ENCODE results near the gene CIB1.

The CIB1 gene

GRCh38 chr15:90241343-90242192 is 7.8 kb upstream of the CIB1 start:
- no peak for DNase-seq (ENCODE audit: low spot score)
- Histone ChIP-seq H4K8ac (ENCODE audit: low read depth, low read length) (no peak overlapping the region), H3K36me3 (replicated peaks in 1 of 2; ENCODE audit: control insufficient read depth in 2 of 2, insufficient read depth in 2 of 2, low read length in 2 of 2) (peaks cover 0 to 13% of the 10 kb centered on the region in 2 donors), H3K27ac (replicated peaks; ENCODE audit: low read length) (no peak overlapping the region), H3K79me1 (ENCODE audit: low read depth, low read length) (no peaks in the 10 kb centered on the region), H3K14ac (ENCODE audit: low read length) (no peak overlapping the region), H3K9ac (ENCODE audit: low read depth, low read length, poor library complexity) (peak overlapping the region; percentile 60), H3K4me1 (ENCODE audit: control insufficient read depth in 2 of 2, insufficient read depth in 1 of 2, low read depth in 1 of 2, low read length in 2 of 2) (no peaks in the 10 kb centered on the region), H2BK15ac (ENCODE audit: low read length) (no peak overlapping the region), H4K91ac (ENCODE audit: low read depth, low read length, poor library complexity) (no peak overlapping the region), H3K4me2 (ENCODE audit: insufficient read depth, low read length, poor library complexity, severe bottlenecking) (no peak overlapping the region), H3K18ac (ENCODE audit: low read length) (no peak overlapping the region), H3K4ac (ENCODE audit: low read length) (no peak overlapping the region), H3K9me3 (replicated peaks in 1 of 2; ENCODE audit: control insufficient read depth in 2 of 2, insufficient read depth in 1 of 2, low read depth in 1 of 2, low read length in 2 of 2) (peaks cover 0 to 2% of the 10 kb centered on the region in 2 donors), H3K4me3 (ENCODE audit: low read length in 2 of 2) (no peak overlapping the region), H2AFZ (ENCODE audit: low read length) (no peak overlapping the region), H2BK120ac (ENCODE audit: low read depth, low read length) (no peak overlapping the region), H3K23ac (ENCODE audit: low read depth, low read length, poor library complexity) (peak overlapping the region; percentile 80), H3K27me3 (ENCODE audit: control insufficient read depth in 3 of 3, insufficient read depth in 3 of 3, low read depth in 1 of 3, low read length in 3 of 3) (no peaks in the 10 kb centered on the region), H2AK5ac (ENCODE audit: low read depth, low read length) (no peak overlapping the region), H2BK12ac (ENCODE audit: low read length) (no peak overlapping the region), H2BK5ac (ENCODE audit: low read length) (peak overlapping the region; percentile 66)
- WGBS, 2 donors (ENCODE audit: extremely low coverage in 2 of 2, insufficient read length in 2 of 2, insufficient replicate concordance in 1 of 2) = no CpG with 5 or more reads among the region's 22 CpGs

- H3K14ac ChIP-seq (ENCODE audit: low read length) = no peak overlapping the region
Observed at GRCh38 chr15:90240856-90241255, 7.1 kb upstream of the CIB1 start.

GRCh38 chr15:90239371-90239770 is 5.6 kb upstream of the CIB1 start:
- Histone ChIP-seq H3K4ac (ENCODE audit: low read length) (no peak overlapping the region), H3K27me3 (ENCODE audit: control insufficient read depth in 3 of 3, insufficient read depth in 3 of 3, low read depth in 1 of 3, low read length in 3 of 3) (no peaks in the 10 kb centered on the region), H3K79me1 (ENCODE audit: low read depth, low read length) (no peaks in the 10 kb centered on the region), H2BK12ac (ENCODE audit: low read length) (no peak overlapping the region), H3K9ac (ENCODE audit: low read depth, low read length, poor library complexity) (no peak overlapping the region), H2BK120ac (ENCODE audit: low read depth, low read length) (no peak overlapping the region), H4K91ac (ENCODE audit: low read depth, low read length, poor library complexity) (no peak overlapping the region), H3K4me3 (ENCODE audit: low read length in 2 of 2) (no peak overlapping the region), H2AFZ (ENCODE audit: low read length) (no peak overlapping the region), H3K14ac (ENCODE audit: low read length) (no peak overlapping the region), H3K27ac (replicated peaks; ENCODE audit: low read length) (no peak overlapping the region), H3K18ac (ENCODE audit: low read length) (no peak overlapping the region), H3K23ac (ENCODE audit: low read depth, low read length, poor library complexity) (no peak overlapping the region), H3K36me3 (replicated peaks in 1 of 2; ENCODE audit: control insufficient read depth in 2 of 2, insufficient read depth in 2 of 2, low read length in 2 of 2) (peaks cover 0 to 17% of the 10 kb centered on the region in 2 donors), H3K4me1 (ENCODE audit: control insufficient read depth in 2 of 2, insufficient read depth in 1 of 2, low read depth in 1 of 2, low read length in 2 of 2) (peaks cover under 1% of the 10 kb centered on the region in 2 donors), H3K9me3 (replicated peaks in 1 of 2; ENCODE audit: control insufficient read depth in 2 of 2, insufficient read depth in 1 of 2, low read depth in 1 of 2, low read length in 2 of 2) (peaks cover 0 to 2% of the 10 kb centered on the region in 2 donors), H2BK5ac (ENCODE audit: low read length) (no peak overlapping the region), H3K4me2 (ENCODE audit: insufficient read depth, low read length, poor library complexity, severe bottlenecking) (no peak overlapping the region), H4K8ac (ENCODE audit: low read depth, low read length) (no peak overlapping the region), H2BK15ac (ENCODE audit: low read length) (no peak overlapping the region), H2AK5ac (ENCODE audit: low read depth, low read length) (no peak overlapping the region)
- WGBS, 2 donors (ENCODE audit: extremely low coverage in 2 of 2, insufficient read length in 2 of 2, insufficient replicate concordance in 1 of 2) = no CpG with 5 or more reads among the region's 3 CpGs
- DNase-seq (ENCODE audit: low spot score) = no peak

More at GRCh38 chr15:90240856-90241255, 7.1 kb upstream of the CIB1 start:
- Histone ChIP-seq H2BK15ac (ENCODE audit: low read length) (no peak overlapping the region), H3K79me1 (ENCODE audit: low read depth, low read length) (no peaks in the 10 kb centered on the region), H3K4me2 (ENCODE audit: insufficient read depth, low read length, poor library complexity, severe bottlenecking) (no peak overlapping the region), H3K23ac (ENCODE audit: low read depth, low read length, poor library complexity) (peak overlapping the region; percentile 80), H3K4me3 (ENCODE audit: low read length in 2 of 2) (no peak overlapping the region), H2BK12ac (ENCODE audit: low read length) (no peak overlapping the region), H3K27me3 (ENCODE audit: control insufficient read depth in 3 of 3, insufficient read depth in 3 of 3, low read depth in 1 of 3, low read length in 3 of 3) (no peaks in the 10 kb centered on the region), H2AFZ (ENCODE audit: low read length) (no peak overlapping the region), H3K18ac (ENCODE audit: low read length) (no peak overlapping the region), H3K9ac (ENCODE audit: low read depth, low read length, poor library complexity) (peak overlapping the region; percentile 63), H2AK5ac (ENCODE audit: low read depth, low read length) (no peak overlapping the region), H3K36me3 (replicated peaks in 1 of 2; ENCODE audit: control insufficient read depth in 2 of 2, insufficient read depth in 2 of 2, low read length in 2 of 2) (peaks cover 0 to 17% of the 10 kb centered on the region in 2 donors), H4K8ac (ENCODE audit: low read depth, low read length) (no peak overlapping the region), H4K91ac (ENCODE audit: low read depth, low read length, poor library complexity) (no peak overlapping the region), H3K9me3 (replicated peaks in 1 of 2; ENCODE audit: control insufficient read depth in 2 of 2, insufficient read depth in 1 of 2, low read depth in 1 of 2, low read length in 2 of 2) (peaks cover 0 to 2% of the 10 kb centered on the region in 2 donors), H3K27ac (replicated peaks; ENCODE audit: low read length) (no peak overlapping the region), H2BK120ac (ENCODE audit: low read depth, low read length) (no peak overlapping the region), H3K4ac (ENCODE audit: low read length) (no peak overlapping the region), H2BK5ac (ENCODE audit: low read length) (peak overlapping the region; percentile 66), H3K4me1 (ENCODE audit: control insufficient read depth in 2 of 2, insufficient read depth in 1 of 2, low read depth in 1 of 2, low read length in 2 of 2) (no peaks in the 10 kb centered on the region)
- WGBS, 2 donors (ENCODE audit: extremely low coverage in 2 of 2, insufficient read length in 2 of 2, insufficient replicate concordance in 1 of 2) = no CpG with 5 or more reads among the region's 8 CpGs
- no peak for DNase-seq (ENCODE audit: low spot score)

- Histone ChIP-seq H3K4me1 (ENCODE audit: control insufficient read depth in 2 of 2, insufficient read depth in 1 of 2, low read depth in 1 of 2, low read length in 2 of 2) (peaks cover 2 to 5% of the 10 kb centered on the region in 2 donors), H2BK12ac (ENCODE audit: low read length) (no peak within 1 kb of the TSS), H3K4me3 (ENCODE audit: low read length in 2 of 2) (peak within 1 kb of the TSS; percentile 78 to 90), H3K27ac (replicated peaks; ENCODE audit: low read length) (no peak within 1 kb of the TSS), H4K8ac (ENCODE audit: low read depth, low read length) (no peak within 1 kb of the TSS), H3K79me1 (ENCODE audit: low read depth, low read length) (no peaks in the 10 kb centered on the region), H3K23ac (ENCODE audit: low read depth, low read length, poor library complexity) (peak within 1 kb of the TSS; percentile 74), H3K9me3 (replicated peaks in 1 of 2; ENCODE audit: control insufficient read depth in 2 of 2, insufficient read depth in 1 of 2, low read depth in 1 of 2, low read length in 2 of 2) (no peaks in the 10 kb centered on the region), H3K9ac (ENCODE audit: low read depth, low read length, poor library complexity) (peak within 1 kb of the TSS; percentile 83), H3K36me3 (replicated peaks in 1 of 2; ENCODE audit: control insufficient read depth in 2 of 2, insufficient read depth in 2 of 2, low read length in 2 of 2) (peaks cover 12 to 36% of the 10 kb centered on the region in 2 donors), H2BK15ac (ENCODE audit: low read length) (no peak within 1 kb of the TSS), H3K4ac (ENCODE audit: low read length) (no peak within 1 kb of the TSS), H3K4me2 (ENCODE audit: insufficient read depth, low read length, poor library complexity, severe bottlenecking) (peak within 1 kb of the TSS; percentile 92), H3K18ac (ENCODE audit: low read length) (peak within 1 kb of the TSS; percentile 90), H2AFZ (ENCODE audit: low read length) (peak within 1 kb of the TSS; percentile 98), H2BK120ac (ENCODE audit: low read depth, low read length) (no peak within 1 kb of the TSS), H2AK5ac (ENCODE audit: low read depth, low read length) (no peak within 1 kb of the TSS), H2BK5ac (ENCODE audit: low read length) (peak within 1 kb of the TSS; percentile 44), H4K91ac (ENCODE audit: low read depth, low read length, poor library complexity) (no peak within 1 kb of the TSS), H3K27me3 (ENCODE audit: control insufficient read depth in 3 of 3, insufficient read depth in 3 of 3, low read depth in 1 of 3, low read length in 3 of 3) (no peaks in the 10 kb centered on the region), H3K14ac (ENCODE audit: low read length) (no peak within 1 kb of the TSS)
- WGBS, 2 donors (ENCODE audit: extremely low coverage in 2 of 2, insufficient read length in 2 of 2, insufficient replicate concordance in 1 of 2) = no CpG with 5 or more reads among the region's 49 CpGs
- no peak for DNase-seq (ENCODE audit: low spot score)
Observed at GRCh38 chr15:90234096-90234988, 601 bp upstream of the CIB1 start, which contains the start of gene GDPGP1. GDPGP1 (plus strand) TSS chr15:90234209; CDS start chr15:90240909, 6,700 bp downstream.
